GM12878 (cell line): Measurements from ENCODE around the gene CTNNA2. TPM values are rescaled to one million over a fixed set of nuclear protein-coding genes. Genes with fewer than 3 reads are reported as not detected.

Experiments
- BCL11A ChIP-seq: IDR thresholded peaks from 2 replicates; pipeline ENCODE4 v1.6.1; 2011; ENCODE audit warnings: low read depth, low read length
- BRCA1 ChIP-seq: IDR thresholded peaks from 2 replicates; pipeline ENCODE4 v1.6.1; 2011; ENCODE audit warnings: low read depth, low read length, improper control_type of control experiment
- CBX5 ChIP-seq: sonication (generic); IDR thresholded peaks from 2 replicates; pipeline ENCODE4 v1.6.1; 2016; ENCODE audit warnings: low read depth, moderate library complexity, mild to moderate bottlenecking, inconsistent platforms
- HSF1 ChIP-seq: fragments of 150-350 bp; IDR thresholded peaks from 2 replicates; pipeline ENCODE4 v1.6.1; 2014; ENCODE audit warnings: mild to moderate bottlenecking, low read depth, low read length
- IKZF2 ChIP-seq, 2 experiments: fragments of 450-650 bp; IDR thresholded peaks; 2 replicates each; pipeline ENCODE4 v1.6.1; 2017; ENCODE audit warnings: mild to moderate bottlenecking in 2 of 2, moderate library complexity in 2 of 2
- JUND ChIP-seq: IDR thresholded peaks from 2 replicates; pipeline ENCODE4 v1.6.1; 2012; ENCODE audit warnings: low read depth, mild to moderate bottlenecking, low read length, improper control_type of control experiment, moderate library complexity
- KDM1A ChIP-seq: fragments of 200-600 bp; sonication (generic); IDR thresholded peaks from 2 replicates; pipeline ENCODE4 v1.6.1; 2016; ENCODE audit warnings: borderline replicate concordance
- LARP7 ChIP-seq: fragments of 450-650 bp; IDR thresholded peaks from 2 replicates; pipeline ENCODE4 v1.6.1; 2017; ENCODE audit warnings: mild to moderate bottlenecking
- NR2F1 ChIP-seq: fragments of 450-650 bp; conservative IDR thresholded peaks from 2 replicates; pipeline ENCODE4 v1.6.1; 2017; ENCODE audit warnings: mild to moderate bottlenecking
- PRDM15 ChIP-seq: fragments of 450-650 bp; formaldehyde crosslinking; IDR thresholded peaks from 2 replicates; pipeline ENCODE4 v1.4.0; 2020; ENCODE audit warnings: mild to moderate bottlenecking, moderate library complexity
- RAD21 ChIP-seq: IDR thresholded peaks from 2 replicates; pipeline ENCODE4 v1.6.1; 2011; ENCODE audit warnings: mild to moderate bottlenecking, low read depth, low read length, moderate library complexity; ENCODE audit not compliant: insufficient read depth
- SMARCA5 ChIP-seq: fragments of 450-650 bp; IDR thresholded peaks from 2 replicates; pipeline ENCODE4 v1.6.1; 2017; ENCODE audit warnings: mild to moderate bottlenecking
- SMC3 ChIP-seq: IDR thresholded peaks from 2 replicates; pipeline ENCODE4 v1.6.1; 2011; ENCODE audit warnings: low read length, improper control_type of control experiment, borderline replicate concordance
- SUZ12 ChIP-seq: fragments of 200-600 bp; sonication (generic); IDR thresholded peaks from one replicate; pipeline ENCODE4 v1.6.1; 2018; ENCODE audit warnings: antibody characterized with exemption, mild to moderate bottlenecking; ENCODE audit not compliant: unreplicated experiment
- TCF7 ChIP-seq: IDR thresholded peaks from 2 replicates; pipeline ENCODE4 v1.6.1; 2014; ENCODE audit warnings: antibody characterized with exemption, borderline replicate concordance
- YY1 ChIP-seq: IDR thresholded peaks from 2 replicates; pipeline ENCODE4 v1.6.1; 2011; ENCODE audit warnings: low read depth, mild to moderate bottlenecking, low read length
- ZBED1 ChIP-seq: IDR thresholded peaks from 2 replicates; pipeline ENCODE4 v1.6.1; 2016; ENCODE audit warnings: borderline replicate concordance
- ZNF207 ChIP-seq: fragments of 450-650 bp; IDR thresholded peaks from 2 replicates; pipeline ENCODE4 v1.6.1; 2014; ENCODE audit warnings: antibody characterized with exemption, mild to moderate bottlenecking, borderline replicate concordance
- ZSCAN29 ChIP-seq: fragments of 450-650 bp; IDR thresholded peaks from 2 replicates; pipeline ENCODE4 v1.6.1; 2017; ENCODE audit warnings: mild to moderate bottlenecking, moderate library complexity
- polyA plus RNA-seq, 11 experiments: library from polyadenylated mRNA; depleted of rRNA in 4 of 11; unstranded in 6 of 11; stranded (reverse) in 5 of 11; fragments of >200 nt; fragmentation: Nextera tagmentation in 4 of 11; fragmentation: Illumina TruSeq in 1 of 11; extraction: Ambion mirVana in 4 of 11; extraction: Trizol in 1 of 11; gene quantifications; 1 replicate in 1 of 11; 2 replicates in 10 of 11; pipeline versions ENCODE4 v1.2.1 to v1.2.3, GENCODE V29; 2011 to 2016; ENCODE audit warnings: inconsistent platforms in 2 of 11, missing spikeins in 2 of 11, low read depth in 1 of 11
- total RNA-seq, 4 experiments: library from RNA; depleted of rRNA in 3 of 4; stranded (reverse); fragments of >200 nt in 3 of 4; fragmentation: Illumina TruSeq in 1 of 4; extraction: Trizol in 1 of 4; gene quantifications; 2 replicates each; pipeline versions ENCODE4 v1.2.1 to v1.2.3, GENCODE V29; 2013 to 2021
- TF ChIP-seq, protein P1 (sequence below): fragments of 450-650 bp; IDR thresholded peaks from 2 replicates; pipeline ENCODE4 v1.6.1; 2018; ENCODE audit warnings: mild to moderate bottlenecking, low read depth, moderate library complexity; ENCODE audit not compliant: partially characterized antibody
- TF ChIP-seq, protein P2 (sequence below): fragments of 450-650 bp; IDR thresholded peaks from 2 replicates; pipeline ENCODE4 v1.6.1; 2016; ENCODE audit warnings: mild to moderate bottlenecking
- TF ChIP-seq, protein P3 (sequence below), 3 experiments: IDR thresholded peaks in 2 of 3; conservative IDR thresholded peaks in 1 of 3; 2 replicates each; pipeline ENCODE4 v1.5.1; 2011; ENCODE audit warnings: low read depth in 3 of 3, low read length in 3 of 3, mild to moderate bottlenecking in 3 of 3, control low read depth in 2 of 3, moderate library complexity in 2 of 3, inconsistent platforms in 1 of 3, mixed read lengths in 1 of 3; ENCODE audit not compliant: control insufficient read depth in 2 of 3, insufficient read depth in 1 of 3; ENCODE audit errors: extremely low read depth in 1 of 3

CTNNA2 gene
- total and polyA plus RNA-seq, 10 of the 15 experiments (the other 5 are each of a cell fraction or from before 2014, with no cell fraction given), result 2.4 to 36.2 (median 6.6) TPM

DNA sequence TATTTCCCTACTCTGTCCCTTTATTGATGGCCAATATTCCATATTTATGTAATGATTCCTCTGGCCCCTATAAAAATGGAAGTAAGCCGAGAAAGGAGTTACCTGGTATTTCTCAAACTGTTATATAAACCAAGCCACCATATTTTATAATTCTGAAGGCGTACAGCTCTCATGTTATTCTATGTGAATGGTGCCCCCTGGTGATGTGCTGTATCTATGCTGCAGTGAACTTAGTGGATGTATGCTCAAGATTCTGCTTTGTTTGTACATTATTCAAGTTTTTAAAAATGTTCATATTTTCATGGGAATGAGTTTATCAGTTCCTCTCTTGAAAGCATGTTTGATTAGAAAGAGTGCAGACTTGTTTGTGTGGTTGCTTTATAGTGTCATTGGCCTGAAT, 986.2 kb downstream of the CTNNA2 start (continued):
- TF ChIP-seq, protein P1, sequence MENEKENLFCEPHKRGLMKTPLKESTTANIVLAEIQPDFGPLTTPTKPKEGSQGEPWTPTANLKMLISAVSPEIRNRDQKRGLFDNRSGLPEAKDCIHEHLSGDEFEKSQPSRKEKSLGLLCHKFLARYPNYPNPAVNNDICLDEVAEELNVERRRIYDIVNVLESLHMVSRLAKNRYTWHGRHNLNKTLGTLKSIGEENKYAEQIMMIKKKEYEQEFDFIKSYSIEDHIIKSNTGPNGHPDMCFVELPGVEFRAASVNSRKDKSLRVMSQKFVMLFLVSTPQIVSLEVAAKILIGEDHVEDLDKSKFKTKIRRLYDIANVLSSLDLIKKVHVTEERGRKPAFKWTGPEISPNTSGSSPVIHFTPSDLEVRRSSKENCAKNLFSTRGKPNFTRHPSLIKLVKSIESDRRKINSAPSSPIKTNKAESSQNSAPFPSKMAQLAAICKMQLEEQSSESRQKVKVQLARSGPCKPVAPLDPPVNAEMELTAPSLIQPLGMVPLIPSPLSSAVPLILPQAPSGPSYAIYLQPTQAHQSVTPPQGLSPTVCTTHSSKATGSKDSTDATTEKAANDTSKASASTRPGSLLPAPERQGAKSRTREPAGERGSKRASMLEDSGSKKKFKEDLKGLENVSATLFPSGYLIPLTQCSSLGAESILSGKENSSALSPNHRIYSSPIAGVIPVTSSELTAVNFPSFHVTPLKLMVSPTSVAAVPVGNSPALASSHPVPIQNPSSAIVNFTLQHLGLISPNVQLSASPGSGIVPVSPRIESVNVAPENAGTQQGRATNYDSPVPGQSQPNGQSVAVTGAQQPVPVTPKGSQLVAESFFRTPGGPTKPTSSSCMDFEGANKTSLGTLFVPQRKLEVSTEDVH, result no peak
- no peak for TF ChIP-seq ZBED1
- TF ChIP-seq PRDM15, result no peak
- TF ChIP-seq ZSCAN29, result no peak
- no peak for TF ChIP-seq JUND
- TF ChIP-seq BRCA1, result no peak
- TF ChIP-seq TCF7, result no peak
- TF ChIP-seq, protein P2, sequence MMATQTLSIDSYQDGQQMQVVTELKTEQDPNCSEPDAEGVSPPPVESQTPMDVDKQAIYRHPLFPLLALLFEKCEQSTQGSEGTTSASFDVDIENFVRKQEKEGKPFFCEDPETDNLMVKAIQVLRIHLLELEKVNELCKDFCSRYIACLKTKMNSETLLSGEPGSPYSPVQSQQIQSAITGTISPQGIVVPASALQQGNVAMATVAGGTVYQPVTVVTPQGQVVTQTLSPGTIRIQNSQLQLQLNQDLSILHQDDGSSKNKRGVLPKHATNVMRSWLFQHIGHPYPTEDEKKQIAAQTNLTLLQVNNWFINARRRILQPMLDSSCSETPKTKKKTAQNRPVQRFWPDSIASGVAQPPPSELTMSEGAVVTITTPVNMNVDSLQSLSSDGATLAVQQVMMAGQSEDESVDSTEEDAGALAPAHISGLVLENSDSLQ, result no peak
- no peak for TF ChIP-seq NR2F1
- peak; percentile 80 for TF ChIP-seq RAD21
- TF ChIP-seq CBX5, result no peak
- peak; percentile 90; the same call in 1 of the 2 replicates for TF ChIP-seq SMC3
- no peak for TF ChIP-seq BCL11A
- TF ChIP-seq ZNF207, result no peak
- TF ChIP-seq LARP7, result no peak
- TF ChIP-seq, protein P3, sequence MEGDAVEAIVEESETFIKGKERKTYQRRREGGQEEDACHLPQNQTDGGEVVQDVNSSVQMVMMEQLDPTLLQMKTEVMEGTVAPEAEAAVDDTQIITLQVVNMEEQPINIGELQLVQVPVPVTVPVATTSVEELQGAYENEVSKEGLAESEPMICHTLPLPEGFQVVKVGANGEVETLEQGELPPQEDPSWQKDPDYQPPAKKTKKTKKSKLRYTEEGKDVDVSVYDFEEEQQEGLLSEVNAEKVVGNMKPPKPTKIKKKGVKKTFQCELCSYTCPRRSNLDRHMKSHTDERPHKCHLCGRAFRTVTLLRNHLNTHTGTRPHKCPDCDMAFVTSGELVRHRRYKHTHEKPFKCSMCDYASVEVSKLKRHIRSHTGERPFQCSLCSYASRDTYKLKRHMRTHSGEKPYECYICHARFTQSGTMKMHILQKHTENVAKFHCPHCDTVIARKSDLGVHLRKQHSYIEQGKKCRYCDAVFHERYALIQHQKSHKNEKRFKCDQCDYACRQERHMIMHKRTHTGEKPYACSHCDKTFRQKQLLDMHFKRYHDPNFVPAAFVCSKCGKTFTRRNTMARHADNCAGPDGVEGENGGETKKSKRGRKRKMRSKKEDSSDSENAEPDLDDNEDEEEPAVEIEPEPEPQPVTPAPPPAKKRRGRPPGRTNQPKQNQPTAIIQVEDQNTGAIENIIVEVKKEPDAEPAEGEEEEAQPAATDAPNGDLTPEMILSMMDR (IDR thresholded peaks at IDR 0.05 in 2 of 3, conservative IDR thresholded peaks at IDR 0.05 in 1 of 3; ENCODE audit: control insufficient read depth in 2 of 3, extremely low read depth in 1 of 3, insufficient read depth in 1 of 3, low read depth in 3 of 3, low read length in 3 of 3), result peak; percentile 55 to 79 (median 67)
- no peak for TF ChIP-seq SUZ12
- TF ChIP-seq IKZF2 (IDR thresholded peaks at IDR 0.05), result no peak
- TF ChIP-seq SMARCA5, result peak; percentile 59
- no peak for TF ChIP-seq KDM1A
- no peak for TF ChIP-seq YY1
- no peak for TF ChIP-seq HSF1
